Vagina (tissue), 2 donors: Measurements from ENCODE around the gene TATDN3. TPM values are rescaled to one million over a fixed set of nuclear protein-coding genes. Genes with fewer than 3 reads are reported as not detected.
"Not testable (repeated sequence)": the region's sequence is repeated elsewhere in the genome, so short reads cannot be mapped to it uniquely, and the experiment has no call there.

Experiments used
- DNase-seq, 2 donors: peaks; one replicate each; pipeline ENCODE4 v3.0.0-alpha.2; 2017; ENCODE audit errors: extremely low spot score in 2 of 2
- H3K27ac ChIP-seq: fragments of 200-600 bp; sonication (generic); one replicate; pipeline ENCODE4 v1.5.1; 2019
- H3K27me3 ChIP-seq: fragments of 200-600 bp; sonication (generic); one replicate; pipeline ENCODE4 v1.5.1; 2019
- H3K36me3 ChIP-seq, 2 donors: fragments of 200-600 bp; sonication (generic); one replicate each; pipeline ENCODE4 v1.5.1; 2017 to 2019
- H3K4me1 ChIP-seq: fragments of 200-600 bp; sonication (generic); one replicate; pipeline ENCODE4 v1.5.1; 2019
- H3K4me3 ChIP-seq, 2 donors: fragments of 200-600 bp; sonication (generic); 1 replicate in 1 of 2; 2 replicates in 1 of 2; pipeline ENCODE4 v1.5.1; 2016 to 2019
- H3K9me3 ChIP-seq: fragments of 200-600 bp; sonication (generic); one replicate; pipeline ENCODE4 v1.5.1; 2019
- CTCF ChIP-seq, 3 experiments: fragments of 450-650 bp in 2 of 3; fragments of 200-600 bp in 1 of 3; sonication (generic) in 1 of 3; IDR thresholded peaks; one replicate each; pipeline ENCODE4 v1.5.1; 2017 to 2019; ENCODE audit warnings: antibody characterized with exemption in 3 of 3, mild to moderate bottlenecking in 2 of 3, moderate library complexity in 2 of 3
- POLR2A ChIP-seq, 2 donors: fragments of 450-650 bp; IDR thresholded peaks; one replicate each; pipeline ENCODE4 v1.6.1; 2017; ENCODE audit warnings: antibody characterized with exemption in 2 of 2, mild to moderate bottlenecking in 2 of 2, moderate library complexity in 2 of 2
- POLR2AphosphoS5 ChIP-seq, 2 donors: sonication (generic); formaldehyde crosslinking; IDR thresholded peaks; one replicate each; pipeline ENCODE4 v1.9.0; 2017; ENCODE audit warnings: antibody characterized with exemption in 2 of 2, mild to moderate bottlenecking in 2 of 2, low read depth in 1 of 2; ENCODE audit not compliant: insufficient read depth in 1 of 2
- intact Hi-C: fragments of 100-400 bp; cut with DNase I; formaldehyde crosslinking; loops from one replicate; pipeline ENCODE4 v1.15.1; 2023
- total RNA-seq: library from RNA; depleted of rRNA; stranded (reverse); fragments of >200 nt; gene quantifications from one replicate; pipeline ENCODE4 v1.2.3, GENCODE V29; 2016

TATDN3 gene
- total RNA-seq, 1 donor from 2014 or later: 6.9 TPM

DNA sequence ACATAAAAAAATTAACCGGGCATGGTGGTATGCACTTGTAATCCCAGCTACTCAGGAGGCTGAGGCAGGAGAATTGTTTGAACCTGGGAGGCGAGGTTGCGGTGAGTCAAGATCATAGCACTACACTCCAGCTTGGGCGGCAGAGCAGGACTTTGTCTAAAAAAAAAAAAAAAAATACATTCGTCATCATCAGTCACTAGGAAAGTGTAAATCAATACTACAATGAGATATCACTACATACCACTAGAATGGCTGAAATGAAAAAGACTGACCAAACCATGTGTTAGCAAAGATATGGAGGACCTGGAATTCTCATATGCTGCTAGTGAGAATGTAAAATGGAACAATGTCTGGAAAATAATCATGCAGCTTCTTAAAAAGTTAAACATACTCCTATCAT lies 46.5 kb downstream of the TATDN3 start:
- TF ChIP-seq POLR2A (IDR thresholded peaks at IDR 0.05) (no peak), POLR2AphosphoS5 (IDR thresholded peaks at IDR 0.05; ENCODE audit: insufficient read depth in 1 of 2, low read depth in 1 of 2) (no peak)
- H3K27ac ChIP-seq: no peak overlapping the region
- no peak overlapping the region for H3K4me3 ChIP-seq
- no peaks in the 10 kb centered on the region for H3K36me3 ChIP-seq
- H3K4me1 ChIP-seq: no peaks in the 10 kb centered on the region
- no peaks in the 10 kb centered on the region for H3K9me3 ChIP-seq
- H3K27me3 ChIP-seq: no peaks in the 10 kb centered on the region
- DNase-seq: no peak
- intact Hi-C loops: no loop called here

GRCh38 chr1:212844521-212844920 lies 52.8 kb downstream of the TATDN3 start:
- H3K36me3 ChIP-seq, H3K9me3 ChIP-seq, H3K4me1 ChIP-seq, intact Hi-C loops, DNase-seq, H3K27ac ChIP-seq, H3K4me3 ChIP-seq, H3K27me3 ChIP-seq: not testable (repeated sequence)

DNA sequence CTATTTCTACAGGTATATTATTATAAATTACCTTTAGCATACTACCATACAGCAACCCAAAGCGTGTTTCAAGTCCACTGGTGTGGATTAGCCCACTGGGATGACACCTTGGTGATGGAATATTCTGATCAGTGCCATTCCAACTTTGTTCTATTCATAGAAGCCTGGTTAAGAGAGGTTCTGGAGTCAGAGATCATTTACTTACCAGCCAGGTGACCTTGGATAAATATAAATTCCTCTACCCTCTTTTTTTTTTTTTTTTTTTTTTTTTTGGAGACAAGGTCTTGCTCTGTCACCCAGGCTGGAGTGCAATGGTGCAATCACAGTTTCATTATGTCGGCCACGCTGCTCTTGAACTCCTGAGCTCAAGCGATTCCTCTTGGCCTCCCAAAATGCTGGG lies 55.9 kb downstream of the TATDN3 start, which contains the start of gene SPATA45:
Gene SPATA45, minus strand, starts transcription at position 101 of the 400 bp plus-strand sequence. CDS start 11,500 bp downstream, outside the sequence.
- Histone ChIP-seq H3K27me3 (no peaks in the 10 kb centered on the region), H3K27ac (no peak within 1 kb of the TSS), H3K4me1 (no peaks in the 10 kb centered on the region), H3K9me3 (no peaks in the 10 kb centered on the region), H3K36me3 (no peaks in the 10 kb centered on the region), H3K4me3 (no peak within 1 kb of the TSS)
- no peak for TF ChIP-seq POLR2A (IDR thresholded peaks at IDR 0.05)
- no peak for TF ChIP-seq POLR2AphosphoS5 (IDR thresholded peaks at IDR 0.05; ENCODE audit: insufficient read depth in 1 of 2, low read depth in 1 of 2)
- no peak for TF ChIP-seq CTCF (IDR thresholded peaks at IDR 0.05)
- intact Hi-C loops: no loop called here
- no peak for DNase-seq

DNA sequence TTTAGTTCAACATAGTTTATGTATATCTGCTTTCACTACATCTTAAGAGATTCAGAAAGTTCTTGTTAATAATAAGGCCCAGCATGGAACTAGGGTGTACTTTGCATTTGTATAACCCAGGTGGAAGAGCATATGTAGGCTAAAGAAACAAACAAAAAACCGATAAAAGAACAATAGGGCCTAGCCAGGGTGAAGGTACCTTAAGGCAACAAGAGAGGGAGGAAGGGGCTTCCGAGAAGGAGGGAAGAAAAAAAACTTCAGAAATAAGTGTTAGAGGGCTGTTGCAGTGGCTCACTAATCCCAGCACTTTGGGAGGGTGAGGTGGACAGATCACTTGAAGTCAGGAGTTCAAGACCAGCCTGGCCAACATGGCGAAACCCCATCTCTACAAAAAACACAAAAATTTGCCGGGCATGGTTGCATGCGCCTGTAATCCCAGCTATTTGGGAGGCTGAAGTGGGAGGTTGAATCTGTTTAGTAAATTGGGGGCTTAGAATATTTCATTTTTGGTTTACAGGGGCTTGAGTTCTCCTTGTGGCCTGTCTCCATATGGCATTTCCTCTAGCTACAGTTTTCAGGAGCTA lies 60.5 kb downstream of the TATDN3 start:
- Histone ChIP-seq H3K27me3 (no peaks in the 10 kb centered on the region), H3K9me3 (no peaks in the 10 kb centered on the region), H3K36me3 (no peaks in the 10 kb centered on the region), H3K27ac (no peak overlapping the region), H3K4me1 (peaks cover 9% of the 10 kb centered on the region), H3K4me3 (no peak overlapping the region)
- TF ChIP-seq POLR2A (IDR thresholded peaks at IDR 0.05): no peak
- no peak for TF ChIP-seq POLR2AphosphoS5 (IDR thresholded peaks at IDR 0.05; ENCODE audit: insufficient read depth in 1 of 2, low read depth in 1 of 2)
- TF ChIP-seq CTCF (IDR thresholded peaks at IDR 0.05): no peak
- intact Hi-C loops: no loop called here
- DNase-seq: no peak

GRCh38 chr1:212853658-212854057 lies 62.0 kb downstream of the TATDN3 start:
- Histone ChIP-seq H3K27ac (no peak overlapping the region), H3K4me3 (no peak overlapping the region), H3K36me3 (no peaks in the 10 kb centered on the region), H3K4me1 (peaks cover 14% of the 10 kb centered on the region), H3K9me3 (no peaks in the 10 kb centered on the region), H3K27me3 (no peaks in the 10 kb centered on the region)
- intact Hi-C loops: no loop called here
- no peak for DNase-seq
- no peak for TF ChIP-seq CTCF (IDR thresholded peaks at IDR 0.05)
- TF ChIP-seq POLR2A (IDR thresholded peaks at IDR 0.05): no peak
- no peak for TF ChIP-seq POLR2AphosphoS5 (IDR thresholded peaks at IDR 0.05; ENCODE audit: insufficient read depth in 1 of 2, low read depth in 1 of 2)

GRCh38 chr1:212856755-212857154 lies 65.1 kb downstream of the TATDN3 start:
- TF ChIP-seq POLR2A (IDR thresholded peaks at IDR 0.05): no peak
- TF ChIP-seq POLR2AphosphoS5 (IDR thresholded peaks at IDR 0.05; ENCODE audit: insufficient read depth in 1 of 2, low read depth in 1 of 2): no peak
- TF ChIP-seq CTCF (IDR thresholded peaks at IDR 0.05): no peak
- Histone ChIP-seq H3K36me3 (no peaks in the 10 kb centered on the region), H3K4me3 (no peak overlapping the region), H3K27ac (no peak overlapping the region), H3K9me3 (no peaks in the 10 kb centered on the region), H3K27me3 (no peaks in the 10 kb centered on the region), H3K4me1 (peaks cover 40% of the 10 kb centered on the region)
- no peak for DNase-seq
- intact Hi-C loops: no loop called here
